Spleen (tissue), 7 donors: ENCODE data around the gene AKAP12.

ENCODE experiments used
- POLR2AphosphoS5 ChIP-seq, 3 donors: sonication (generic); formaldehyde crosslinking; IDR thresholded peaks; one replicate each; pipeline ENCODE4 v1.5.1; 2017; ENCODE audit warnings: antibody characterized with exemption in 3 of 3
- TF ChIP-seq, protein P1 (sequence below), 11 experiments: fragments of 200-600 bp in 7 of 11; fragments of 450-650 bp in 4 of 11; sonication (generic) in 4 of 11; IDR thresholded peaks in 8 of 11; conservative IDR thresholded peaks in 3 of 11; 1 replicate in 7 of 11; 2 replicates in 4 of 11; pipeline versions ENCODE4 v1.4.0 to v1.8.0; 2016 to 2021; ENCODE audit warnings: antibody characterized with exemption in 11 of 11, inconsistent platforms in 4 of 11, mild to moderate bottlenecking in 1 of 11
- donor health status: DM: no; HTN: no; CAD: no; lungs with moderate emphysema.
- donor health status: DM: no; HTN: no; CAD: no.
- donor health status: DM: no; HTN: no; CAD: no.

DNA sequence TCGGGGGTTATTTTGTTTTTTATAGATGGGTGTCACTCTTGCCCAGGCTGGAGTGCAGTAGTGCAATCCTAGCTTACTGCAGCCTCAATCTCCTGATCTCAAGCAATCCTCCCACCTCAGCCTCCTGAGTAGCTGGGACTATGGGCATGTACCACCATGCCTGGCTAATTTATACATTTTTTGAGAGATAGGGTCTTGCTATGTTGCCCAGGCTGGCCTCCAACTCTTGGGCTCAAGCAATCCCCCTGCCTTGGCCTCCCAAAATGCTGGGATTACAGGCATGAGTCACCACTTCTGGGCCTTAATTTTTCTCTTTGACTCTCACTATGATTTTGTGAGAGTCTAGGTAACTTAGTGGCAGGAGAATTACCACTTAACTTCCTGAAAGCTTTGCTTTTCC, 23.3 kb downstream of the AKAP12 start:
- TF ChIP-seq POLR2AphosphoS5 (IDR thresholded peaks at IDR 0.05), result no peak
- TF ChIP-seq, protein P1, sequence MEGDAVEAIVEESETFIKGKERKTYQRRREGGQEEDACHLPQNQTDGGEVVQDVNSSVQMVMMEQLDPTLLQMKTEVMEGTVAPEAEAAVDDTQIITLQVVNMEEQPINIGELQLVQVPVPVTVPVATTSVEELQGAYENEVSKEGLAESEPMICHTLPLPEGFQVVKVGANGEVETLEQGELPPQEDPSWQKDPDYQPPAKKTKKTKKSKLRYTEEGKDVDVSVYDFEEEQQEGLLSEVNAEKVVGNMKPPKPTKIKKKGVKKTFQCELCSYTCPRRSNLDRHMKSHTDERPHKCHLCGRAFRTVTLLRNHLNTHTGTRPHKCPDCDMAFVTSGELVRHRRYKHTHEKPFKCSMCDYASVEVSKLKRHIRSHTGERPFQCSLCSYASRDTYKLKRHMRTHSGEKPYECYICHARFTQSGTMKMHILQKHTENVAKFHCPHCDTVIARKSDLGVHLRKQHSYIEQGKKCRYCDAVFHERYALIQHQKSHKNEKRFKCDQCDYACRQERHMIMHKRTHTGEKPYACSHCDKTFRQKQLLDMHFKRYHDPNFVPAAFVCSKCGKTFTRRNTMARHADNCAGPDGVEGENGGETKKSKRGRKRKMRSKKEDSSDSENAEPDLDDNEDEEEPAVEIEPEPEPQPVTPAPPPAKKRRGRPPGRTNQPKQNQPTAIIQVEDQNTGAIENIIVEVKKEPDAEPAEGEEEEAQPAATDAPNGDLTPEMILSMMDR (IDR thresholded peaks at IDR 0.05 in 8 of 11, conservative IDR thresholded peaks at IDR 0.05 in 3 of 11), result no peak
